HG02973 (cell line): Measurements from ENCODE around the gene TXNL1.

ENCODE experiments used
- ATAC-seq: cut with Tn5 transposase; IDR thresholded peaks from one replicate; pipeline ENCODE4 v1.9.1; 2021; ENCODE audit warnings: moderate library complexity; ENCODE audit not compliant: unreplicated experiment

The TXNL1 gene

DNA sequence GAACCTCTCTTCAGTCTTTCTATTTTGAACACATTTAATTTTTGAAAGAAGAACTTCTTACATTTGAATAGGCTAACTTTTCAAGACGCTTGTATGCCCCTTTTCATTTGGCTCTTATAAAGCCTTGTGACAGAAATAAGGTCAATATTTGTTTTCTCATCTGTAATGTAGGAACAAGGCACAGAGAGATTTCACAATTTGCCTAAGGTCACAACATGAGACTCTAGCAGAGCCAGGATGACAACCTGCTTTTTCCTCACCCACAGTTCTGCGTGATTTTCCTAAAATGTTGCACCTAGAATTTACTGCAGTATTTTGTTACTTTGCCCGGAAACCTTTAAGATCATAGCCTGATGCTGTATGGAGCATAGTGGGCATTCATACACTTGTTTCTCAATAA, 67.4 kb downstream of the TXNL1 start:
- no peak for ATAC-seq

DNA sequence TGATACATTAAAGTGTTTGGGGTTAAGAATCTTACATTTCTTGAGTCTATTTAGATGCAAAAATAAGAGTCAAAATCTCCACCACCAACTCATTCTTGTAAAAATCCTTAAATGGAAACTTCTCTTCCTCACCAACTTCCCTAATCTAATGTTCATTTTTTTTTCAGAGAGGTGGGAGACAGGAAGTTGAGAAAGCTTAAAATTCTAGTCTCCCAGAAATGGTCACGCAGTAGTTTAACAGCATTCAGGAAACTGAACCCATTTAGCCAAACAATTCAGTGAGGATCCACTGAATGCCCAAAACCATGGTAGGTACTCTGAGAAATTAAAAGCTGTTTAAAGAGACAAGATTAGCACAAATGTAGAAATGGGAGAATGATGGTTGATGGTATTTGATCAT, 69.0 kb downstream of the TXNL1 start:
- ATAC-seq, result no peak

DNA sequence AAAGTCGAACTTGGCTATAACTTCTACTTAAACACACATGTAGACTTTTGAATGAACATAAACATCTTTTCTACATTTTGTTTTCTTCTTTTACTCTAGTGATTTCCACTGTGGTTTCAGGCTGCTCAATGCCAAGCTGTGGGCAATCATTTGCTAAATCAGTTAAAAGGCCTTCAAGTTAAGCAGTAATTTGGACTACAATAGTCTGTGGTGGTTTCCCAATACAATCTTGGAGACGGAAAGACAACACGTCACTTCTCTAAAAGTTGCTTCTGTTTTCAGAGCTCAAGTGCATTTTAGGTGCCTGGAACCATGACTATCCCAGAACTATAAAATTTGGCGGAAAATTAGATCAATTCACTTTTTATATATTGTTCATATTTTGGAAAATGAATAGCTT, 69.4 kb downstream of the TXNL1 start:
- ATAC-seq, result no peak

DNA sequence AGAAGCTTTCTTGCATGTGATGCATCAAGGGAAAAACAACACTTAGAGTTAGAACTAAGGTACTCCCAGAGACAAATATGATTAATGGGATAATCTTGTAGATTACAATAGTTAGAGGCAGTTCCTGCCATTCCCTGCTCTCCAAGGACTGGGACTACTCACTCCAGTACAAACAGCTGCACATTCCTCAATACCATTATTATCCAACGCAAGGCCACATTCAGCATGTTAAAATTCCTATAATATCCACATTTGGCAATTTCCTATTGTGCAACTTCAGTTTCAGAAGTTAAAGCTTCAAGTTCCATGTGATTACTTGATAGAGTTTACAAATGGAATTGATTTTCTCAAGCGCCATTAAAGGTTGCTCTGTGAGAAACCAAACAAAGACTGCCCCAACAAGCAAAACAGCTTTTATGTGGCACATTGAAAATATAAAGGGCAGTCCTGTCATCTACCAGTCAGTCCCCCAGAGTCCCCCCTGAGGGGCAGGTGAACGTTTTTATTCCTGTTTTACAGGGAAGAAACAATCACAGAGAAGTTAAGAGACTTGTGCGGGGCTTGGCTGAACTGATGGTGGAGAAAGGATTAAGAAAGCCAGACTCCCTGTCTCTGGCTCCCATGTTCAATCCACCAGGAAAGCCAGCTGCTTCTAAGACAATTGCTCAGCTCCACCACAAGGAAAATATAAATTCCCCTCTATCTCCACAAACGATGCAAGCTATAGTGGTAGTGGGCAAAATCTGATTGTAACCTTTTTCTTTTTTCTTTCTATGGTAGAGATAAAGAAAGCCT, 72.6 kb downstream of the TXNL1 start:
- no peak for ATAC-seq

DNA sequence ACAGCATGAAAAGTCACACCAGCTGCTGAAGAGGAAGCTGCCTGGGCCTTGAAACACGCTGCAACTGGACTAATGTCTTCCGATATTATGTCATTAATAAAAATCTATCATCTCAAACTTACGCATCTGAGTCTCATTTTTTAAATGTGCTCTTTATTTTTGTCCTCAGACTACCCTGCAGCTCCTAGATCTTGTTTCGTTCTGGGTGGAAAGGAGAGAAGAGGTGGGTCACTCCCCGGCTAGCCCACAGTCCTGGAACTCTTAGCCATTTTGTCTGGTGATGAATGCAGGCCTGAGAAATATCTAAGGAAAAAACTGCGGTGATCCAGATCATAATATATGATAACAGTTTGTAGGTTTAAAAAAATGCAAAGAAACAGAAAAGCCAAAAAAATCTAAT, 73.3 kb downstream of the TXNL1 start:
- no peak for ATAC-seq

DNA sequence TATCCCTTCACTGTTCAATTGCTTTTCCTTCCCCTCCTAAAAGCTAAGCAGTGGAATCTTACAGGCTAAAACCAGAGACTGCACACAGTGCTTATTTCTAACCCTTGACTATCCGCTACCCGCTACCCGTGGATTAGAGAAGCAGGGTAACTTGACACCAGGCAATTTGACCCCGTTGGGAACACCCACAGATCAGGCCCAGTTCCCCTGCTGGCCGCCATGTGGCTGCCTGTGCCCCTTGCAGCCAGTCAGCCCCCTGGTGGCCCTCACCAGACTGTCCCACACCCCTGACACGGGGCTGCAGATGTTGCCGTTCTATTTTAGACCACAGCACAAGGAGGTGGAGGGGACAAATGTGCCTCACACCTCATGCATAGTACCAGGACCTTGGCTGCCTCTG, 74.8 kb downstream of the TXNL1 start:
- peak; percentile 58 for ATAC-seq

DNA sequence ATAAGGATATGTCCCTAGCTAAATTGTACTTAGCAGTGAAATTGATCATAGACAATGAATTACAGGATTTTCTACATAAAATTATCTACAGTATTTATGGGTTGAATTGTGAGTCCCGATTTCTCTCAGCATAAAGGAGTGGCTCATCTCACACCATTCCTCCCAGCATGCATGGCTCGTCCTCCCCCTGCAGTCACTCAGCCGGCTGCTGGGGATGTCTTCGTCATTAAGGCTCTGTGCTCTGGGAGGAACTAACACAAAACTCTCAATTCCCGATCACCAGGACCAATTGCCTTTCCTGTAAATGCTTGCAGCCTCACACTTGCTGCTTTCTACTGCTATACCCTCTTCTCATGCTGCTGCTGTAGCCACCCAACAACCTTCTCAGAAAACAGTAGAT, 75.9 kb downstream of the TXNL1 start:
- ATAC-seq, result no peak

DNA sequence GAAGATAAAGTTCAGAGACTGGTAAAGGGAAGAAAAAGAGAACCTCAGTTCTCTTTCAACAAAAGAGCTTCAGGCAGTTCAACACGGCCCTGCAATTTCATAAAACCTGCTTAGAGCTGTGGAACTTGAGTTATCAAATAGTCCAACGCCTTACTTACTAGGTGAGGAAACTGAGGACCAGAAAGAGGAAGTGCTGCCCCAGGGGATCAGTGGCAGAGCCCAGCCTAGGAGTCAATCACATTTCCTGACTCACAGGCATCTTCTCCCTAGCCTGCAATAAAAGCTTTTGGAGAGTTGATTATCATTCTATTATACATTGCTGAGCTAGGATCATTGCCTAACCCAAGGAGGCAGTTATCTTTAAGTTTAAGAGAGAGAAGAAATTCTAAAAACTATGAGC, 77.4 kb downstream of the TXNL1 start:
- ATAC-seq, result no peak

DNA sequence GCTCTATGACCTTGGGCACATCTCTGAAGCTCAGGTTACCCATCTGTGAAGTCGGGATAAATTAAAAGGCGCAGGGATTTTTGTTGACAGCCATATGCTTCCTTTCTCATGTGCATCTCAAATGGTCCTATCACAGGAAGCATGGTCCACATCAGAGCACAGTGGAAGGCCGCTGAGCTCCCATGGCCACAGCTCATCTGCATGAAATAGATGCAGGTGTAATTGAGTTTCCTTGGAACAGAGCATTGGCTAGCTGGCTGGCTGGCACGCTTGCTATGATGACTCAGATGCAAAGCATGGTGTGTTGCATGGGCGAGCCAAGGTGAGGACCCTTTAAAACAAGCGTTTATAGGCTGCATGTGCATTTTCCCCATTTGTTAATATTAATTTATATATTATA, 79.3 kb downstream of the TXNL1 start:
- ATAC-seq, result no peak

DNA sequence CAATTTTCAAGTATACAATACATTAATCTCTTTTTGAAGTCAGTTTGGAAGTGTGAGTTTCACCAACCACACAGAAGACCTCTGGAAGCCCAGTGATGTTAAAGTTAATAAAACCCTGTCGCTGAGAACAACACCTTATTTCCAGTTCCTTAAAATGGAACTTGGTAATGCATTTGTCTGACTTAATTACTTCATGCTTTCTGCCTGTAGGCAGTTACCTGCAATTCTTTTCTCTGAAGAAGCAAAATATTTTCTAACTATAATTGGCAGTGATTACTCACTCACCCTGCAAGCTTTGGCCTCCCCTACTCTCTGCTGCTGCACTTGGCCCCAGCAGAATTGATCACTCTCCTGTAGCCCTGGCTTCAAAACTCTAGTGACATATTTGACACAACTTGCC, 81.5 kb downstream of the TXNL1 start:
- ATAC-seq, result no peak

DNA sequence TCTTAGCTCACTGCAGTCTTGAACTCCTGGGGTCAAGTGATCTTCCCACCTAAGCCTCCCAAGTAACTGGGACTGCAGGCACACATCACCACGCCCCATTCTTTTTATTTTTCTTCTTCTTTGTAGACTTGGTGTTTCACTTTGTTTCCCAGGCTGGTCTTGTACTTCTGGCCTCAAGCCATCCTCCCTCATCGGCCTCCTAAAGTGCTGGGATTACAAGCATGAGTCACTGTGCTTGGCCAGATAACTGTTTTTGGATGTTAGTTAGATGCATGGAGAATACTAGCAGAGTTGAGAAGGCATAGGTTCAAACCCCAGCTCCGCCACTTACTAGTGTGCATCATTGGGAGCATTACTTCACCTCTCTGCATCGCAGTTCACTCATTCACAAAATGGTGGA, 88.3 kb downstream of the TXNL1 start:
- no peak for ATAC-seq
